ENCODE data around the gene KIF9. TPM values are rescaled to one million over a fixed set of nuclear protein-coding genes. Genes with fewer than 3 reads are reported as not detected.
"Not testable (repeated sequence)": the region's sequence is repeated elsewhere in the genome, so short reads cannot be mapped to it uniquely, and the experiment has no call there.

Gene KIF9
- total RNA-seq, 4 donors from 2014 or later: 8.8 to 23.4 (median 15.3) TPM

- 96% methylated on average over 4 of the region's 4 CpGs for WGBS
- no peak overlapping the region for H3K4me3 ChIP-seq
- peaks cover 14% of the 10 kb centered on the region for H3K4me1 ChIP-seq
- H3K27ac ChIP-seq: no peak overlapping the region
- TF ChIP-seq EP300 (IDR thresholded peaks at IDR 0.05) (no peak), CTCF (IDR thresholded peaks at IDR 0.05) (no peak), POLR2AphosphoS5 (IDR thresholded peaks at IDR 0.05) (no peak), POLR2A (IDR thresholded peaks at IDR 0.05) (no peak)
- no peaks in the 10 kb centered on the region for H3K36me3 ChIP-seq
- H3K9me3 ChIP-seq: no peaks in the 10 kb centered on the region
- no peaks in the 10 kb centered on the region for H3K27me3 ChIP-seq
- no peak for DNase-seq (ENCODE audit: low spot score in 2 of 2)
These were observed 27.8 kb upstream of the KIF9 start for GRCh38 chr3:47310391-47310790.

GRCh38 chr3:47309231-47309630 is 26.6 kb upstream of the KIF9 start:
- H3K27me3 ChIP-seq; H3K9me3 ChIP-seq; H3K27ac ChIP-seq; H3K4me1 ChIP-seq; H3K36me3 ChIP-seq; H3K4me3 ChIP-seq; DNase-seq (ENCODE audit: low spot score in 2 of 2): not testable (repeated sequence)
- 98% methylated on average over 10 of the region's 28 CpGs for WGBS

GRCh38 chr3:47306022-47306421 is 23.4 kb upstream of the KIF9 start:
- H3K4me1 ChIP-seq: no peaks in the 10 kb centered on the region
- no peak overlapping the region for H3K4me3 ChIP-seq
- TF ChIP-seq EP300 (IDR thresholded peaks at IDR 0.05) (no peak), POLR2AphosphoS5 (IDR thresholded peaks at IDR 0.05) (no peak), CTCF (IDR thresholded peaks at IDR 0.05) (no peak), POLR2A (IDR thresholded peaks at IDR 0.05) (no peak)
- no peak for DNase-seq (ENCODE audit: low spot score in 2 of 2)
- no peaks in the 10 kb centered on the region for H3K9me3 ChIP-seq
- 80% methylated on average over 2 of the region's 2 CpGs for WGBS
- H3K27ac ChIP-seq: no peak overlapping the region
- H3K36me3 ChIP-seq: peaks cover 10% of the 10 kb centered on the region
- H3K27me3 ChIP-seq: no peaks in the 10 kb centered on the region

- Histone ChIP-seq H3K36me3 (peaks cover 10% of the 10 kb centered on the region), H3K4me3 (no peak overlapping the region), H3K4me1 (no peaks in the 10 kb centered on the region), H3K27ac (no peak overlapping the region), H3K27me3 (no peaks in the 10 kb centered on the region), H3K9me3 (no peaks in the 10 kb centered on the region)
- DNase-seq (ENCODE audit: low spot score in 2 of 2): no peak
- no peak for TF ChIP-seq POLR2AphosphoS5 (IDR thresholded peaks at IDR 0.05)
- TF ChIP-seq EP300 (IDR thresholded peaks at IDR 0.05): no peak
- TF ChIP-seq CTCF (IDR thresholded peaks at IDR 0.05): no peak
- no peak for TF ChIP-seq POLR2A (IDR thresholded peaks at IDR 0.05)
These were observed 18.9 kb upstream of the KIF9 start for GRCh38 chr3:47301456-47301855.

- H3K27ac ChIP-seq: no peak overlapping the region
- no peaks in the 10 kb centered on the region for H3K4me1 ChIP-seq
- no peaks in the 10 kb centered on the region for H3K9me3 ChIP-seq
- peaks cover 10% of the 10 kb centered on the region for H3K36me3 ChIP-seq
- peak in 1 of 2 donors; percentile 57 for DNase-seq (ENCODE audit: low spot score in 2 of 2)
- no peaks in the 10 kb centered on the region for H3K27me3 ChIP-seq
- no peak for TF ChIP-seq POLR2AphosphoS5 (IDR thresholded peaks at IDR 0.05)
- no peak for TF ChIP-seq EP300 (IDR thresholded peaks at IDR 0.05)
- TF ChIP-seq POLR2A (IDR thresholded peaks at IDR 0.05): no peak
- TF ChIP-seq CTCF (IDR thresholded peaks at IDR 0.05): no peak
- 85% methylated on average over 9 of the region's 9 CpGs for WGBS
- H3K4me3 ChIP-seq: no peak overlapping the region
These were observed 17.1 kb upstream of the KIF9 start for GRCh38 chr3:47299381-47300318.

All from suprapubic skin (tissue), 4 donors.